Stromal cell of bone marrow (primary cell): ENCODE measurements around the gene TRIB2.
"Not testable (repeated sequence)": the region's sequence is repeated elsewhere in the genome, so short reads cannot be mapped to it uniquely, and the experiment has no call there.

Experiments
- DNase-seq: peaks from one replicate; pipeline ENCODE4 v3.0.0-alpha.2; 2012; ENCODE audit warnings: low read depth

Gene TRIB2

GRCh38 chr2:12716282-12717190 lies at the start of gene TRIB2:
TSS of gene TRIB2 (plus strand) at chr2:12716936. CDS start at chr2:12718308, 1,372 bp downstream.
- peak; percentile 74 for DNase-seq

DNA sequence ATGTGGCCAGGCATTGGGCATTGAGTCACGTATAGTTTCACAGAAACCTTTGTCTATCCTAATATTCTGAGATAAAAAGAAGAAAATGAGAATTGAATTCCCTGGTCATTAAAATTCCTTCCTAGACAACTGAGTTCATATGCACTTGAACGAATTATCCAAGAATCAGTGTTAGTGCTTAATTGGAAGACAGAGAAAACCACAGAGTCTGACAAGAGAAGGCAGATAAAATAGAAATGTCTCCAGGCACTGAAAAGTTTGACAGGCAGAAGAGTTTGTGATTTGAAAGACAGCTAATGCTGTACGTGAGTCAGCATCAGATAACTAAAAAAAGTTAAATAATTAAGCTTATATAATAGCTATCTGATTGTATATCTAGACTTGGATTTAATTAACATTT lies 47.7 kb upstream of the TRIB2 start:
- no peak for DNase-seq

DNA sequence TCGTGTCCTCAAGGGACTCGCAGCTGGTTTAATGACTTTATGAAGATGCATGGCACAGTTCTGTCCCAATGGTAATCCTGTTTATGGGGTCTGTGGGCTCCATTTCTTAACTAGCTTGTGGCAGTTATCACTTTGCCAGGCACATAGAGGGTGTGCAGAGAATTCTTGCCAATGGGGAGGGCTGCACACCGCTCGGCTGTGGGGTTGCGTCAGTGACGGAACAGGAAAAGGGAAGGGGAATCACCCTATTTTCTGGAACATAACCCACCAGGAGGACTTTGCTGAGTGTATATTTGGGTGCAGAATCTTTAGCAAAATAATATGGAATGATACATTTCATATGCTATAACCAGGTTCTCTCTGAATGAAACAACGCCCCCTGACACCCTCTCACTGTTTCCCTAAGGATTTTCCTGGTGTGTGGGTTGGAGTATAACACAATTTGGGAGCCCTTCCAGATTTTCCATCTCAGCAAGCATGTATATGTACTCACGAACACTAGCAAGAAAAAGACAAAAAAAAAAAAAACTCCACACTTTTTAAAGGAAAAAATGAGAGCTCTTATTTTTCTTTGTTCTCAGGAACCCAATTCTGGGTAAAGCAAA lies 43.9 kb upstream of the TRIB2 start:
- DNase-seq = no peak

- DNase-seq = no peak
Measured at GRCh38 chr2:12674644-12675328, 42.0 kb upstream of the TRIB2 start.

- no peak for DNase-seq
Measured at GRCh38 chr2:12675352-12675795, 41.4 kb upstream of the TRIB2 start.

DNA sequence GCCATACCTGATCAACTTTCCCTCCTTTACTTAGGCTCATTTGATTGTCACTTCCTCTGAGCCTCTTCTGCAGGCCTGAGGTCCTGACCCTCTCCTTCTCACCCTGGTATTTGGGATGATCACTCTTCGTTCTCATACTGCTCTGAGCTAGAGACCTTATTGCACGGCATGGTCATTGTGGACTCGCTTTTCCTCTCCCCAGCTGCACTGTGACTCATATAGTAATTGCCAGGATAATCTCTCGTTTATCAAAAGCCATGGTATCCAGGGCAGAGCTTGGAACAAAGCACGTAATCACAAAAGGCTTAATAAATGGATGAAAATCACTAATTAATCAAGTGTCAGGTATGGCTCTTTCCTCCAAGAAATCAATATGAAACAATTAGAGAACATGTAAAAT lies 40.9 kb upstream of the TRIB2 start:
- no peak for DNase-seq

DNA sequence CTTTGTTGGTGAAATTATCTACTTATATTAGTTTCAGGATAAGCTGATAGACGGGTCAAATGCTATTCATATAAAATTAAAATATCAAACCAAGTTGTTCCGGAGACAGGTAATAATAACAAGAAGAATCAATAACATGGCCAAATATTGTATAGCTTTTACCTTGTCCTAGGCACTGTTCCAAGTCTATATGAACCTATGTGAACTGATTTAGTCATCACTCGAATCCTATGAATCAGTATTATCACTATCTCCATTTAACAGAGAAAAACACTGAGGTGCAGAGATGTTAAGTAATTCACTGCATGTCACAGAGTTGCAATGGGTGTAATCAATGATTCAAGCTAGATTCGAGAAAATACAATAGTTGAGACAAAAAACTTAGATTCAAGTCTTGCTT lies 40.0 kb upstream of the TRIB2 start:
- DNase-seq = no peak

DNA sequence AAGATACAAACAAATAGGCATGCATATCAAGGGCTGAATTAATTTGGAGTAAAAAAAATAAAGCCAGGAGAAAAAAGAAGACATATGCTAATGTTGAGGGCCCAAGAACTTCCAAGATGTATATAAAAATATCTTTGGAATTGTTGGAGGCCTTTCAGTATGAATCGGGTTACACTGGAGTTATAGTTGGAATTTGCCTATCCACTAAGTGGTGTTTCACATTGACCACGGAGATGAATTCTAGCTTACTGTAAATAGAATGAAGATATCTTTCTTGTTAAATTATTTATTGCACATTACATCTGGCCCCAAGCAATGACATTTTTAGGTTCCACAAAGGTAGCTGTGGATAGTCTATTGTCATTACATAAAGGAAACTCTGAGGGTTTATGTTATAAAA lies 38.5 kb upstream of the TRIB2 start:
- DNase-seq = no peak

GRCh38 chr2:12679550-12680072 lies 37.1 kb upstream of the TRIB2 start:
- no peak for DNase-seq

DNA sequence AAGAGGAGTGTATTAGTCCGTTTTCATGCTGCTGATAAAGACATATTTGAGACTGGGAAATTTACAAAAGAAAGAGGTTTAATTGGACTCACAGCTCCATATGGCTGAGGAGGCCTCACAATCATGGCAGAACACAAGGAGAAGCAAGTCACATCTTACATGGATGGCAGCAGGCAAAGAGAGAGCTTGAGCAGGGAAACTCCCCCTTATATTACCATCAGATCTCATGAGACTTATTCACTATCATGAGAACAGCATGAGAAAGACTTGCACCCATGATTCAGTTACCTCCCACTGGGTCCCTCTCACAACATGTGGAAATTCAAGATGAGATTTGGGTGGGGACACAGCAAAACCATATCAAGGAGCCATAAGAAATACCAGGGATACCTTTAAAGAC lies 36.6 kb upstream of the TRIB2 start:
- DNase-seq = not testable (repeated sequence)

DNA sequence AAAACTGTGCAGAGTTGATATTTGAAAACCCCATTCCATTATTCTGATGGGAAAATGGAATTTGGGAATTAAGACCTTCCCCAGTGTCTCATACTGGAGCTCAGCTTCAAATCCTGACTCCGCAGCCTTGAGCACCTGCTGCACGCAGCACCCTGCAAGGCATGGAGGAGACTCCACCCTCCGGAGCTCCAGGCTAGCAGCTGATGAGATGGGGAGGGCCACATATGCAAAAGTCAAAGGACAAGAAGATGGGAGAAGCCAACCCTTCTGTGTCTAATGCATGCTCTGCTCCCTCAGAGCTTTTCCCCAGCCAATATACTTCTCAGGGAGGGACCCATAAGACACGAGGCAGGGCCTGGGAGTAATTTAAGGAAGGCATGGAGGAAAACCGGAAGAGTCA lies 34.7 kb upstream of the TRIB2 start:
- no peak for DNase-seq

GRCh38 chr2:12683457-12684100 lies 33.2 kb upstream of the TRIB2 start:
- DNase-seq = no peak

- DNase-seq = no peak
Measured at GRCh38 chr2:12684471-12684936, 32.2 kb upstream of the TRIB2 start.

DNA sequence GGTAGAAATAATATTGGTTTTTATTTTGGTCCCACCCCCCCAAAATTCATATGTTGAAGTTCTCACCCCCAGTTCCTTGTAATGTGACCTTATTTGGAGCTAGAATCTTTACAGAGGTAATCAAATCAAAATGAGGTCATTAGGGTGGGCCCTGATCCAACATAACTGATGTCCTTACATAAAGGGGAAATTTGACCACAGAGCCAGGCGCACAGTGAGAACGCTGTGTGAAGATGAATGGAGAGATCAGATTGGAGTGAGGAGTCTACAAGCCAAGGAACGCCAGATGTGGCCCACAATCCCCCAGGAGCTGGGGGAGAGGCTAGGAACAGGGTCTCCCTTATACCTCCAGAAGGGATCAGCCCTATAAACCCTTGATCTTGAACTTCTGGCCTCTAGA lies 31.6 kb upstream of the TRIB2 start:
- no peak for DNase-seq

DNA sequence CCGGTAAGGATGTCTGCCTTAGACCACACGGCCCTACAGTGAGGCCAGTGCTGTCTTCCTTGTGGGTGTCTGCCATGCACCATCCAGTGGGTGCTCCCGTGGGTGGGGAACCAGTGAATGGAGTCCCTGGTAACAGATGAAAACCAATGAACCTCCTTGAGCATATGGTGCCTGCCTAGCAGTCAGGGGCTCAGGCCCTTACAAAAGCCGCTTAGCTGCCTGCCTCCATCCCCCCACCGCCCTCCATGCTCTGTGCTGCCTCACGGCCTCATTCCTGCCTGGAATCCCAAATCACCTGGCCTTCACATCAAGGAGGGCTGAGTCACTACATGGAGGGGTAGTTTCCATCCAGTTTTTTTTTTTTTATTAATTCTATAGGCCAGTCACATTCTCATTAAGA lies 30.8 kb upstream of the TRIB2 start:
- DNase-seq = no peak

- DNase-seq = no peak
Measured at GRCh38 chr2:12686708-12687283, 29.9 kb upstream of the TRIB2 start.

- DNase-seq = no peak
Measured at GRCh38 chr2:12688091-12688490, 28.6 kb upstream of the TRIB2 start.

DNA sequence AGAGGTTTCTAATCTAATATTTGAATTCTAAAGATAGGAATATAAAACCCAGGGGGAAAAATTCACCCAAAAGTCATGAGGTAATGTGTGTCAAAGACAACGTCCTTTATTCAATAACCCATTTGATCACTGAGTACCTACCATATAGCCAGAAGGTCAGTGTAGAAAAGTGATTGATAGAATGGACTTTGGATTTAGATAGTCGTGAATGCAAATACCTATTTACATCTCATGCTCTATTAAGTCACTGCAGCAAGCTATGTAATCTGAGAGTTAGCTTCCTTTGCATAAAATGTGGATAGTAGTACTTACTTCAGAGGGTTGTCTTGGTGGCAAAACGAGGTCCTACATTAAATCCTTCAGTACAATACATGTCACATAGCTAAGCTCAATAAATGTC lies 27.8 kb upstream of the TRIB2 start:
- no peak for DNase-seq

DNA sequence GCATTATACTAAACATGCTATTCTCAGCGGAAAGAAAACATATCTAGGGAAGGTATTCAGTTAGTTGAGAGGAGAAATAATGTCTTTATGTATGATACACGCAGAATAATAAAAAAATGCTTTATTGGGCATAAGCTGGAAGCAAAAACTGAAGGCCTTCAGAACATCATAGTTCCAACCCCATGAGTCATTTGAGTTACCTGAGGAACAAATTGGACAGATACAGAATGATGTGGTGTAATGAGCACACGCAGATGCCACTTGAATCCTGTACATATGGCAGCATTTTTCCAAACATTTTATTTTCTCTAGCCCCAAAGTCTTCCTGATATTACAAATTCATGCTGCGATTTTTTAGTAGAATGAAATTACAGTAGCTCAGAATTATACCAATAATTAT lies 23.2 kb upstream of the TRIB2 start:
- no peak for DNase-seq

- no peak for DNase-seq
Measured at GRCh38 chr2:12694990-12695774, 21.6 kb upstream of the TRIB2 start.

GRCh38 chr2:12697617-12698016 lies 19.1 kb upstream of the TRIB2 start:
- no peak for DNase-seq
